ENCODE data around the gene WRNIP1. TPM values are rescaled to one million over a fixed set of nuclear protein-coding genes. Genes with fewer than 3 reads are reported as not detected.
A peak's percentile ranks its signal among the peaks of the same experiment; 100 is the strongest.
"Not testable (repeated sequence)": the region's sequence is repeated elsewhere in the genome, so short reads cannot be mapped to it uniquely, and the experiment has no call there.

Gene WRNIP1
- total RNA-seq, 2 experiments from 2014 or later = 45.4 to 46.7 TPM

GRCh38 chr6:2800552-2801316 is 35.5 kb downstream of the WRNIP1 start:
- ATAC-seq (ENCODE audit: low read depth) (no peak), DNase-seq (no peak)
- H3K9me3 Mint-ChIP-seq = no peaks in the 10 kb centered on the region
- H3K4me3 Mint-ChIP-seq = no peak overlapping the region
- no peaks in the 10 kb centered on the region for H3K27me3 Mint-ChIP-seq
- H3K27ac Mint-ChIP-seq = no peak overlapping the region
- H3K4me1 Mint-ChIP-seq = peaks cover 21% of the 10 kb centered on the region
- no peaks in the 10 kb centered on the region for H3K36me3 Mint-ChIP-seq
- POLR2A ChIA-PET = no interaction called here

GRCh38 chr6:2801687-2802086 is 36.5 kb downstream of the WRNIP1 start:
- H3K27me3 Mint-ChIP-seq; ATAC-seq (ENCODE audit: low read depth); H3K27ac Mint-ChIP-seq; H3K4me3 Mint-ChIP-seq; POLR2A ChIA-PET; H3K9me3 Mint-ChIP-seq; H3K36me3 Mint-ChIP-seq; DNase-seq: not testable (repeated sequence)
- peaks cover 25% of the 10 kb centered on the region for H3K4me1 Mint-ChIP-seq

- Mint-ChIP-seq H3K27ac (no peak overlapping the region), H3K4me3 (no peak overlapping the region), H3K27me3 (no peaks in the 10 kb centered on the region), H3K9me3 (no peaks in the 10 kb centered on the region), H3K36me3 (no peaks in the 10 kb centered on the region), H3K4me1 (peaks cover 20% of the 10 kb centered on the region)
- no peak for DNase-seq
- POLR2A ChIA-PET = no interaction called here
- no peak for ATAC-seq (ENCODE audit: low read depth)
These were observed 37.4 kb downstream of the WRNIP1 start for GRCh38 chr6:2802521-2803060.

GRCh38 chr6:2803731-2804429 is 38.7 kb downstream of the WRNIP1 start:
- no peak for ATAC-seq (ENCODE audit: low read depth)
- H3K36me3 Mint-ChIP-seq = no peaks in the 10 kb centered on the region
- no peaks in the 10 kb centered on the region for H3K27me3 Mint-ChIP-seq
- no peak for DNase-seq
- H3K27ac Mint-ChIP-seq = no peak overlapping the region
- peaks cover 18% of the 10 kb centered on the region for H3K4me1 Mint-ChIP-seq
- POLR2A ChIA-PET = no interaction called here
- H3K9me3 Mint-ChIP-seq = no peaks in the 10 kb centered on the region
- H3K4me3 Mint-ChIP-seq = no peak overlapping the region

GRCh38 chr6:2804516-2804915 is 39.3 kb downstream of the WRNIP1 start:
- POLR2A ChIA-PET = no interaction called here
- ATAC-seq (ENCODE audit: low read depth) = no peak
- Mint-ChIP-seq H3K4me1 (peaks cover 16% of the 10 kb centered on the region), H3K27me3 (no peaks in the 10 kb centered on the region), H3K36me3 (no peaks in the 10 kb centered on the region), H3K4me3 (no peak overlapping the region), H3K9me3 (no peaks in the 10 kb centered on the region), H3K27ac (no peak overlapping the region)
- DNase-seq = no peak

- no peak overlapping the region for H3K27ac Mint-ChIP-seq
- no peaks in the 10 kb centered on the region for H3K27me3 Mint-ChIP-seq
- H3K4me1 Mint-ChIP-seq = peaks cover 17% of the 10 kb centered on the region
- ATAC-seq (ENCODE audit: low read depth) = no peak
- DNase-seq = no peak
- no peak overlapping the region for H3K4me3 Mint-ChIP-seq
- no peaks in the 10 kb centered on the region for H3K36me3 Mint-ChIP-seq
- POLR2A ChIA-PET = no interaction called here
- no peaks in the 10 kb centered on the region for H3K9me3 Mint-ChIP-seq
These were observed 39.8 kb downstream of the WRNIP1 start for GRCh38 chr6:2805031-2805430.

GRCh38 chr6:2806644-2807043 is 41.5 kb downstream of the WRNIP1 start:
- DNase-seq = no peak
- no peaks in the 10 kb centered on the region for H3K9me3 Mint-ChIP-seq
- no peaks in the 10 kb centered on the region for H3K27me3 Mint-ChIP-seq
- H3K27ac Mint-ChIP-seq = no peak overlapping the region
- ATAC-seq (ENCODE audit: low read depth) = no peak
- H3K36me3 Mint-ChIP-seq = no peaks in the 10 kb centered on the region
- H3K4me3 Mint-ChIP-seq = no peak overlapping the region
- POLR2A ChIA-PET = no interaction called here
- H3K4me1 Mint-ChIP-seq = peaks cover 18% of the 10 kb centered on the region

GRCh38 chr6:2807342-2808090 is 42.3 kb downstream of the WRNIP1 start:
- Mint-ChIP-seq H3K36me3 (no peaks in the 10 kb centered on the region), H3K4me3 (no peak overlapping the region), H3K27ac (no peak overlapping the region), H3K27me3 (no peaks in the 10 kb centered on the region), H3K9me3 (peaks cover 2% of the 10 kb centered on the region), H3K4me1 (peaks cover 18% of the 10 kb centered on the region)
- POLR2A ChIA-PET = no interaction called here
- DNase-seq (no peak), ATAC-seq (ENCODE audit: low read depth) (no peak)

GRCh38 chr6:2809015-2809414 is 43.8 kb downstream of the WRNIP1 start:
- Mint-ChIP-seq H3K27ac (no peak overlapping the region), H3K4me3 (no peak overlapping the region), H3K27me3 (no peaks in the 10 kb centered on the region), H3K9me3 (peaks cover 5% of the 10 kb centered on the region), H3K36me3 (no peaks in the 10 kb centered on the region), H3K4me1 (peaks cover 18% of the 10 kb centered on the region)
- no peak for DNase-seq
- POLR2A ChIA-PET = no interaction called here
- ATAC-seq (ENCODE audit: low read depth) = no peak

- Mint-ChIP-seq H3K36me3 (no peaks in the 10 kb centered on the region), H3K27ac (no peak overlapping the region), H3K4me1 (peaks cover 18% of the 10 kb centered on the region), H3K9me3 (peaks cover 5% of the 10 kb centered on the region), H3K4me3 (no peak overlapping the region), H3K27me3 (no peaks in the 10 kb centered on the region)
- DNase-seq (no peak), ATAC-seq (ENCODE audit: low read depth) (peak; percentile 7)
- POLR2A ChIA-PET = no interaction called here
These were observed 45.0 kb downstream of the WRNIP1 start for GRCh38 chr6:2810092-2810671.

- ATAC-seq (ENCODE audit: low read depth) (no peak), DNase-seq (no peak)
- Mint-ChIP-seq H3K4me3 (no peak overlapping the region), H3K36me3 (peaks cover 15% of the 10 kb centered on the region), H3K27ac (no peak overlapping the region), H3K4me1 (peaks cover 11% of the 10 kb centered on the region), H3K27me3 (no peaks in the 10 kb centered on the region), H3K9me3 (peaks cover 18% of the 10 kb centered on the region)
- POLR2A ChIA-PET = no interaction called here
These were observed 47.5 kb downstream of the WRNIP1 start for GRCh38 chr6:2812695-2813094.

- no peak overlapping the region for H3K4me3 Mint-ChIP-seq
- ATAC-seq (ENCODE audit: low read depth) (no peak), DNase-seq (no peak)
- H3K27ac Mint-ChIP-seq = no peak overlapping the region
- no peaks in the 10 kb centered on the region for H3K27me3 Mint-ChIP-seq
- POLR2A ChIA-PET = no interaction called here
- H3K36me3 Mint-ChIP-seq = peaks cover 15% of the 10 kb centered on the region
- peaks cover 4% of the 10 kb centered on the region for H3K4me1 Mint-ChIP-seq
- H3K9me3 Mint-ChIP-seq = peaks cover 18% of the 10 kb centered on the region
These were observed 51.0 kb downstream of the WRNIP1 start for GRCh38 chr6:2816158-2816557.

- DNase-seq (no peak), ATAC-seq (ENCODE audit: low read depth) (no peak)
- Mint-ChIP-seq H3K9me3 (peaks cover 16% of the 10 kb centered on the region), H3K36me3 (peaks cover 19% of the 10 kb centered on the region), H3K27ac (no peak overlapping the region), H3K4me3 (no peak overlapping the region), H3K27me3 (peaks cover 1% of the 10 kb centered on the region), H3K4me1 (peaks cover 6% of the 10 kb centered on the region)
- POLR2A ChIA-PET = interaction anchor here (1.5 kb wide), 1 partner anchor 23 kb away, joined by 3 read pairs; the partner anchor contains the start of gene SERPINB1
These were observed 52.8 kb downstream of the WRNIP1 start for GRCh38 chr6:2817903-2818443.
